HG02571 (cell line): ENCODE data around the gene TAX1BP1.

Experiments used
- ATAC-seq: cut with Tn5 transposase; IDR thresholded peaks from one replicate; pipeline ENCODE4 v1.9.1; 2021; ENCODE audit warnings: mild to moderate bottlenecking, moderate library complexity; ENCODE audit not compliant: unreplicated experiment

TAX1BP1 gene

DNA sequence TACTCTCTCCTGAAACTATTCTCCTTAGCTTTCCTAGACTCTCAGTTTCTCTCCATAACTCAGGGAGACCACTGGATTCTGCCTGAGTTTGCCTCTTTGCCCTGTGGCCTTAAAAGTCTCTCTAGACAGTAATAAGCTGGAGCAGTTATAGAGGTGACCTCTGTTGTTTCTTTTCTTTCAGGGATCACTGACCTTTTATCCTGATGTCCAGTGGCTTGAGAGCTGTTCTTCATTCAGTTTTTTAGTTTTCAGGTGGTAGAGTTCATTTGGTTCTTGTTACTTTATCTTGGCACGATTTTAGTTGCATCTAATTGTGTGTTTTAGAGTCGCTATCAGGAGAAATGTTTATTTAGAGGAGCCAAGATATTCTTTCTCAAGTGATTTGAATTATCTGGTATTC lies 37.7 kb downstream of the TAX1BP1 start:
- ATAC-seq, result no peak

GRCh38 chr7:27779873-27780272 lies 39.9 kb downstream of the TAX1BP1 start:
- ATAC-seq, result no peak

- no peak for ATAC-seq
Observed at GRCh38 chr7:27781188-27781587, 41.2 kb downstream of the TAX1BP1 start.

DNA sequence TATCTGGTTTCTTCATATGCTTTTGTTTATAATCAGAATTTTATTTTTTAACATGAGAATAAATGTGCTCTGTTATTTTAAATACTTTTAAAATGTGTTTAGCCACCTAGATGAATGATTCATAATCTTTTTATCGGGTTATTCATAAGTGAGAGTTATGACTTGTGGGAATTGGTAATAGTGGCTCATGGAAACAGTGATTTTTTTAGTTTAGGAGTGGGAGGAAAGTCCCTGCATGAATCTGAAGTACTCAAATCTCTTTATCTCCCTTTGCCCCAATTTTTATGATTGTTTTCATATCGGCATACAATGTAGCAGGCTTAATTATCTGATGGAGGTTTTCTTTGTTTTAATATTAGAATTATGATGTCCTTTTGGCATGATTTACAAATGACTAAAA lies 42.9 kb downstream of the TAX1BP1 start:
- ATAC-seq, result no peak

DNA sequence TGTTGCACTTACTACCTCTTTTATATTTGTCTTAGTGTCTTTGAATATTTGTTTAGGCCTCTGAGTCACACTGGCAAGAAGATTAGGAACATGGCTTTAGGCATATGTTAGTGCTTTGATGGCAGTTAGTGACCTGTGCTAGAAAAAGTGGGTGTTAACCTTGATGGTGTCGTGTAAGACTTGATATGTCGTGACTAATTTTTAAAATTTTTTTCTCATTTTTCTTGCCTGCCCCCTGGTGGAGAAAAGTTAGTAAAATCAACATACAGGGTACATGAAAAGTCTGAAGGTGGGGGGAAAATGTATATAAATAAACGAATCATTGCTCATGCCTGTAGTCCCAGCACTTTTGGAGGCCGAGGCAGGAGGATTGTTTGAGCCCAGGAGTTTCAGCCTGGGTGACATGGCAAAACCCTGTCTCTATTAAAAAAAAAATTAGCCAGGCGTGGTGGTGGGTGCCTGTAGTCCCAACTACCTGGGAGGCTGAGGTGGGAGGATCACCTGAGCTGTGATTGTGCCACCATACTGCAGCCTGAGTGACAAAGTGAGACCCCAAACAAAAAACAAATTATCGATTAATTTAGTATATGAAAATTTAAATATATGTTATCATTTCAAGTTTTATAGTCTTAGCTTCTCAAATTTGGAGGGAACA lies 44.6 kb downstream of the TAX1BP1 start:
- no peak for ATAC-seq

GRCh38 chr7:27788437-27788836 lies 48.5 kb downstream of the TAX1BP1 start:
- ATAC-seq, result no peak

- no peak for ATAC-seq
Observed at GRCh38 chr7:27793780-27794179, 53.8 kb downstream of the TAX1BP1 start.

- no peak for ATAC-seq
Observed at GRCh38 chr7:27795977-27796376, 56.0 kb downstream of the TAX1BP1 start.

DNA sequence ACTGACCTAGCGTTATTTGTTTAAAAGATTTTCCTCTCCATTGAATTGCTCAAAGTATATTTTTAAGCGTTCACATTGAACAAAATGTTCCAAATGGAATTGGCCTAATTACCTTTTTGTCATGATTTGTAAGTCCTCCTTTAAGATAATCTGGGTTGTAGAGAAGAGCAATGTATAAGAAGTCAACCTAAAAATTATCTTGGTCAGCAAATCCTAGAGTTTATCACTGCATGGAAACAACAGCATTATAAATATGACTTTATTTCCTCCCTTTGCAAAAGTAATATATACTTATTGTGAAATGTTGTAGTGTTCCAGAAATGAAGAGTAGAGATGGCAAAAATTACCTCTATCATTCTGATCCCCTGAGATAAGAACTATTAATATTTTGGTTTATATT lies 59.2 kb downstream of the TAX1BP1 start:
- ATAC-seq, result no peak

DNA sequence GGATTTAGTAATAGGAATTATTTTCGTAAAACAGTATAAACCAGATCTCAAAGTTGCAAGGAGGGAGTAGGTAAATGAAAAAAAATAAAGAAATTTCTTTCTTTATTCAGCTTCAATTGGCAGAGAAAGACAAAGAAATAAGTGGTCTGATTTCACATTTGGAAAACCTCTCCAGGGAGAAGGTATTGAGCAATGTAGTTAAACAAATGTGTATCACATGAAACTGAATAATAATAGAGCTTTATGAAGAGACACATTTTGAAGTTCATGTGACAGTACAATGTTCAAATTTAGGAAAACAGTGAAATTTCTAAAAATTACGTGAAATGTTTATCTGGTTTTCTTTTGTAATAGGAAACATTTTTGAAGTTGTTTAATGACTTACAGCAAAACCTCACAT lies 63.0 kb downstream of the TAX1BP1 start:
- no peak for ATAC-seq

GRCh38 chr7:27804139-27804538 lies 64.2 kb downstream of the TAX1BP1 start:
- no peak for ATAC-seq

- ATAC-seq, result no peak
Observed at GRCh38 chr7:27808626-27809025, 68.7 kb downstream of the TAX1BP1 start.

DNA sequence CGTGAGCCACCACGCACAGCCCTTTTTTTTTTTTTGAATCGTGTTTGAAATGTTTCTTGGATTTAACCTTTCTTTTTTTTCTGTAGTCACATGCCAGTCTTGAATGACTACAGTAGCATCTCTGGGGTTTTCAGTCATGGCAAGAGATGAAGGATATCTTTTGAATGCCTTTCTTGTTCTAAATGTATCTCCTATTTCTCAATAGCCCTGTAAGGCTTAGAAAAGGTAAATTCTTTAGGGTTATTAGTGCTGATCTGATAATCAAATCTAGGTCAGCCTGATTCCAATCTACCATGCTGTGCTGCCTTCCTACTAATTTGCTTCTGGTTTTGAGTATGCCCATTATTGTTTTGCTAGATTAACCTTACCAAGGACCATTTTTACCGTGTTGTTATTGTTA lies 70.2 kb downstream of the TAX1BP1 start:
- ATAC-seq, result no peak

DNA sequence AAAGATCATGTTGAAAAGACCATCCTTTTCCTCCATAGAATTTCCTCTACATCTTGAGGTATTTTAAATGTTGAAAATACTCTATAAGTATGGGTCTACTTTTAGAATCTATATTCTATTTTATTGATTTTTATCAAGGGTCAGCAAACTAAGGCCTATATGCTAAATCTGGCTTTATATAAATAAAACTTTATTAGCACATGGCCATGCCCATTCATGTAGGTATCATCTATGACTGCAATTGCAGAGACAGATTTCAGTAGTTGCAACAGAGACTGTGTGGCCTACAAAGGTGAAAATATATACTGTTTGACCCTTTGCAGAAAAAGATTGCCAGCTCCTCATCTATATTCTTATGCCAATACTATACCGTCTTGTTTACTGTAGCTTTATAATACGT lies 72.7 kb downstream of the TAX1BP1 start:
- ATAC-seq, result no peak

- ATAC-seq, result no peak
Observed at GRCh38 chr7:27822245-27822644, 82.3 kb downstream of the TAX1BP1 start.

- ATAC-seq, result no peak
Observed at GRCh38 chr7:27825891-27826290, 85.9 kb downstream of the TAX1BP1 start.

- no peak for ATAC-seq
Observed at GRCh38 chr7:27826357-27826756, 86.4 kb downstream of the TAX1BP1 start.

DNA sequence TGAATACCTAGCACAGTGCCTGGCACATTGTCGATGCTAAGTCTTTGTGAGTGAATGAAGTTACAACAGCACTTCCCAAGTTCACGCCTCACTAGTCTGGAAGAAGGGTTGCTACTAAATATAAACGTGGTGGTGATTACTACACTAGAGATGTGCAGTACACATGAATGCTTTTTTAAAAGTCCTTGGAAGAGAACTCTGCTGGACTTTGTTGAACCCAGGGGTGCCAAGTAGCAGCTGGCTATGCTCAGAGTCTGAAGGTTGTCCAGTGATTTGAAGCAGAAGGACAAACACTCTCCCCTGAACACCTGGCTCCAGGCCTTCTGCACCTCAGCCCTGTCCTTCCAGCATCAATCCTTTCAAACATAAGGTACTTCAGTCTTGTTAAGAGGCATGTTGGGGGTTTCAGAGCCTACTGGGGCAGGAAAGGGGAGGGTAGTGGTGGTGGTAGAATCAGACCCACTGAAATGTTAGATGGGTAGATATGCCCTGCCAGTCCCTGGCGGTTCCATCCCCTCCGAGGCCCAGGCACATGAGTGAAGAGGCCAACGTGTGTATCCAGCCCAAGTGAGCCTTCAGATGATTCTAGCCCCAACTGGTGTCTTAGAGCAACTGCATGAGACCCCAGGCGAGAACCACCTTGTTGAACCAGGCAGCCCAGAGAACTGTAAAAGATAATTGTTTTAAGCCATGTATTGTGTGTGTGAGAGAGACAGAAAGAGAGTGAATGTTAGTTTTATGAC lies 94.4 kb downstream of the TAX1BP1 start:
- no peak for ATAC-seq

- ATAC-seq, result no peak
Observed at GRCh38 chr7:27835376-27835775, 95.4 kb downstream of the TAX1BP1 start.

- no peak for ATAC-seq
Observed at GRCh38 chr7:27836536-27836935, 96.6 kb downstream of the TAX1BP1 start.

DNA sequence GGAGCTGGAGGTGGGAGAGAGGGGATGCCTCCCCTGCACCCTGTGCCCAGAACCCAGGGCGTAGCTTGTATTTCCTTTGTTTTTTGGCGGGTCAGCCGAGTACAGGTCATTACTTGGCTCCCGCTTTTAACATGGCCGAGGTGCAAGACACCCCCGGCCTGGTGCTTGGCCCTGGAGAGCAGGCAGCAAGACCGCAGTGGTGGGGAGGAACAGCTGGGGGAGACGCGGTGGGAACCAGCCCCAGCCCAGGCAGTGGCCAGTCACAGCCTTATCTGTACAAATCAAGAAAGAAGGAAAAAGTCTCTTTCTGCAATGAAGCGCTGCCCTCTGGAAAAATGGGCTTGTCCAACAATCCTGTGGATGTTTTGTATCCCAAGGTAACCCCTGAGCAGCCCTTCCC lies 99.1 kb downstream of the TAX1BP1 start:
- no peak for ATAC-seq

DNA sequence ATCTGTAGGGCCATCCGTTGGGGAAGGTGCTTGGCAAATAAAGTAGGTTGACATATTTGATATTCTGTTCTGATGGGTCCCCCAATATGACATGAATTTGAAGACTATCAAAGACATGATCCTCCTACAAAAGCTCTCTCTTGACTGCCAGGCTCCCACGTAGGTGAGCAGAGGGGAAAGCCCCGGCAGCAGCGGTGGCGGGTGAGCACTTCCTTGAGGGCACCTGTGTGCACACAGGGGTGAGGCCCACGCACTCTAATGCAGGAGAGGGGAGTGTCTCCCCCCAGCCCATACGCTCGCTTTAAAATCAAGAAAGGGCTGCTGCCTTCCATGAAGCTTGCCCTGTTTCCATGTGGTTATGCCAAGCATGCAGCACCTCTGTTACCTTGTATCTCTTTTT lies 100.4 kb downstream of the TAX1BP1 start:
- no peak for ATAC-seq
